Activated T-helper 1 cell treated with anti-CD3 and anti-CD28 coated beads, Interleukin-12 subunit alpha, Interleukin-12 subunit beta, Interleukin-2, Interleukin-4 antibody, amounts not matched to agents 30 ng/mL and 10 ng/mL and 1 ng/mL, durations not matched to agents 14 hours and 24 hours and 36 hours (primary cell): ENCODE data around the gene MAGEC2. TPM values are rescaled to one million over a fixed set of nuclear protein-coding genes. Genes with fewer than 3 reads are reported as not detected.

ENCODE experiments used
- DNase-seq: peaks from one replicate; pipeline ENCODE4 v3.0.0; 2021; ENCODE audit warnings: low spot score
- H3K27ac Mint-ChIP-seq: one replicate; pipeline ENCODE4 v1.8.0; 2021; ENCODE audit warnings: mild to moderate bottlenecking, mixed read lengths
- H3K27me3 Mint-ChIP-seq: one replicate; pipeline ENCODE4 v1.8.0; 2022; ENCODE audit warnings: mild to moderate bottlenecking, moderate library complexity, mixed read lengths; ENCODE audit not compliant: insufficient read depth
- H3K36me3 Mint-ChIP-seq: one replicate; pipeline ENCODE4 v1.8.0; 2021; ENCODE audit warnings: low read depth, mixed read lengths
- H3K4me1 Mint-ChIP-seq: one replicate; pipeline ENCODE4 v1.8.0; 2021; ENCODE audit warnings: low read depth, mixed read lengths
- H3K4me3 Mint-ChIP-seq: one replicate; pipeline ENCODE4 v1.8.0; 2021; ENCODE audit warnings: mild to moderate bottlenecking, moderate library complexity, mixed read lengths
- H3K9me3 Mint-ChIP-seq: one replicate; pipeline ENCODE4 v1.8.0; 2021; ENCODE audit warnings: mixed read lengths
- intact Hi-C: fragments of 100-400 bp; cut with micrococcal nuclease; formaldehyde crosslinking; loops from one replicate; pipeline ENCODE4 v1.15.1; 2024
- total RNA-seq: library from RNA; stranded (reverse); gene quantifications from 2 replicates; pipeline ENCODE4 v1.2.3, GENCODE V29; 2022

MAGEC2 gene
- not detected in 2 replicates for total RNA-seq

- Mint-ChIP-seq H3K36me3 (no peaks in the 10 kb centered on the region), H3K4me3 (no peak within 1 kb of the TSS), H3K27ac (no peak within 1 kb of the TSS), H3K27me3 (no peaks in the 10 kb centered on the region), H3K4me1 (no peaks in the 10 kb centered on the region), H3K9me3 (no peaks in the 10 kb centered on the region)
- DNase-seq = no peak
- intact Hi-C loops = no loop called here
Measured at GRCh38 chrX:142204522-142205433, at the start of gene MAGEC2. TSS of gene MAGEC2 (minus strand) at chrX:142205290. CDS start at chrX:142203987, 1,303 bp downstream.

- H3K36me3 Mint-ChIP-seq = no peaks in the 10 kb centered on the region
- H3K27ac Mint-ChIP-seq = no peak overlapping the region
- H3K27me3 Mint-ChIP-seq = no peaks in the 10 kb centered on the region
- no peaks in the 10 kb centered on the region for H3K9me3 Mint-ChIP-seq
- H3K4me1 Mint-ChIP-seq = no peaks in the 10 kb centered on the region
- H3K4me3 Mint-ChIP-seq = no peak overlapping the region
- intact Hi-C loops = no loop called here
- no peak for DNase-seq
Measured at GRCh38 chrX:142251680-142252079, 46.6 kb upstream of the MAGEC2 start.

- H3K9me3 Mint-ChIP-seq = no peaks in the 10 kb centered on the region
- DNase-seq = no peak
- H3K4me1 Mint-ChIP-seq = no peaks in the 10 kb centered on the region
- intact Hi-C loops = no loop called here
- H3K36me3 Mint-ChIP-seq = no peaks in the 10 kb centered on the region
- H3K4me3 Mint-ChIP-seq = no peak overlapping the region
- H3K27me3 Mint-ChIP-seq = no peaks in the 10 kb centered on the region
- no peak overlapping the region for H3K27ac Mint-ChIP-seq
Measured at GRCh38 chrX:142251202-142251601, 46.1 kb upstream of the MAGEC2 start.

GRCh38 chrX:142250502-142250901 lies 45.4 kb upstream of the MAGEC2 start:
- DNase-seq = no peak
- Mint-ChIP-seq H3K27ac (no peak overlapping the region), H3K4me3 (no peak overlapping the region), H3K9me3 (no peaks in the 10 kb centered on the region), H3K27me3 (no peaks in the 10 kb centered on the region), H3K36me3 (no peaks in the 10 kb centered on the region), H3K4me1 (no peaks in the 10 kb centered on the region)
- intact Hi-C loops = no loop called here

GRCh38 chrX:142249721-142250120 lies 44.6 kb upstream of the MAGEC2 start:
- no peaks in the 10 kb centered on the region for H3K27me3 Mint-ChIP-seq
- H3K4me1 Mint-ChIP-seq = no peaks in the 10 kb centered on the region
- intact Hi-C loops = no loop called here
- H3K4me3 Mint-ChIP-seq = no peak overlapping the region
- no peak overlapping the region for H3K27ac Mint-ChIP-seq
- no peaks in the 10 kb centered on the region for H3K36me3 Mint-ChIP-seq
- DNase-seq = no peak
- H3K9me3 Mint-ChIP-seq = no peaks in the 10 kb centered on the region

- Mint-ChIP-seq H3K27me3 (no peaks in the 10 kb centered on the region), H3K4me1 (no peaks in the 10 kb centered on the region), H3K4me3 (no peak overlapping the region), H3K27ac (no peak overlapping the region), H3K36me3 (no peaks in the 10 kb centered on the region), H3K9me3 (no peaks in the 10 kb centered on the region)
- DNase-seq = no peak
- intact Hi-C loops = no loop called here
Measured at GRCh38 chrX:142244568-142244967, 39.5 kb upstream of the MAGEC2 start.

GRCh38 chrX:142238536-142238935 lies 33.4 kb upstream of the MAGEC2 start:
- Mint-ChIP-seq H3K36me3 (no peaks in the 10 kb centered on the region), H3K4me3 (no peak overlapping the region), H3K27ac (no peak overlapping the region), H3K4me1 (no peaks in the 10 kb centered on the region), H3K27me3 (no peaks in the 10 kb centered on the region), H3K9me3 (peaks cover 4% of the 10 kb centered on the region)
- DNase-seq = no peak
- intact Hi-C loops = no loop called here

GRCh38 chrX:142233400-142233799 lies 28.3 kb upstream of the MAGEC2 start:
- Mint-ChIP-seq H3K4me1 (no peaks in the 10 kb centered on the region), H3K27ac (no peak overlapping the region), H3K4me3 (no peak overlapping the region), H3K27me3 (no peaks in the 10 kb centered on the region), H3K9me3 (peaks cover 4% of the 10 kb centered on the region), H3K36me3 (no peaks in the 10 kb centered on the region)
- intact Hi-C loops = no loop called here
- DNase-seq = no peak

- Mint-ChIP-seq H3K4me3 (no peak overlapping the region), H3K27me3 (no peaks in the 10 kb centered on the region), H3K27ac (no peak overlapping the region), H3K9me3 (no peaks in the 10 kb centered on the region), H3K36me3 (no peaks in the 10 kb centered on the region), H3K4me1 (no peaks in the 10 kb centered on the region)
- DNase-seq = no peak
- intact Hi-C loops = no loop called here
Measured at GRCh38 chrX:142214081-142214480, 9.0 kb upstream of the MAGEC2 start.

GRCh38 chrX:142201113-142201512 lies 4.0 kb downstream of the MAGEC2 start:
- Mint-ChIP-seq H3K27ac (no peak overlapping the region), H3K4me3 (no peak overlapping the region), H3K36me3 (no peaks in the 10 kb centered on the region), H3K9me3 (no peaks in the 10 kb centered on the region), H3K27me3 (no peaks in the 10 kb centered on the region), H3K4me1 (no peaks in the 10 kb centered on the region)
- DNase-seq = no peak
- intact Hi-C loops = no loop called here

- Mint-ChIP-seq H3K36me3 (no peaks in the 10 kb centered on the region), H3K27ac (no peak overlapping the region), H3K9me3 (no peaks in the 10 kb centered on the region), H3K4me3 (no peak overlapping the region), H3K27me3 (no peaks in the 10 kb centered on the region), H3K4me1 (no peaks in the 10 kb centered on the region)
- intact Hi-C loops = no loop called here
- no peak for DNase-seq
Measured at GRCh38 chrX:142186103-142186502, 19.0 kb downstream of the MAGEC2 start.

GRCh38 chrX:142184756-142185602 lies 20.1 kb downstream of the MAGEC2 start:
- no peak overlapping the region for H3K4me3 Mint-ChIP-seq
- H3K27me3 Mint-ChIP-seq = no peaks in the 10 kb centered on the region
- H3K9me3 Mint-ChIP-seq = no peaks in the 10 kb centered on the region
- DNase-seq = no peak
- H3K27ac Mint-ChIP-seq = no peak overlapping the region
- intact Hi-C loops = no loop called here
- H3K4me1 Mint-ChIP-seq = no peaks in the 10 kb centered on the region
- H3K36me3 Mint-ChIP-seq = no peaks in the 10 kb centered on the region

- Mint-ChIP-seq H3K27ac (no peak overlapping the region), H3K9me3 (peaks cover 4% of the 10 kb centered on the region), H3K4me1 (no peaks in the 10 kb centered on the region), H3K36me3 (no peaks in the 10 kb centered on the region), H3K4me3 (no peak overlapping the region), H3K27me3 (no peaks in the 10 kb centered on the region)
- intact Hi-C loops = no loop called here
- DNase-seq = no peak
Measured at GRCh38 chrX:142156567-142156966, 48.5 kb downstream of the MAGEC2 start.
